ENCODE measurements around the gene PELI2.

DNA sequence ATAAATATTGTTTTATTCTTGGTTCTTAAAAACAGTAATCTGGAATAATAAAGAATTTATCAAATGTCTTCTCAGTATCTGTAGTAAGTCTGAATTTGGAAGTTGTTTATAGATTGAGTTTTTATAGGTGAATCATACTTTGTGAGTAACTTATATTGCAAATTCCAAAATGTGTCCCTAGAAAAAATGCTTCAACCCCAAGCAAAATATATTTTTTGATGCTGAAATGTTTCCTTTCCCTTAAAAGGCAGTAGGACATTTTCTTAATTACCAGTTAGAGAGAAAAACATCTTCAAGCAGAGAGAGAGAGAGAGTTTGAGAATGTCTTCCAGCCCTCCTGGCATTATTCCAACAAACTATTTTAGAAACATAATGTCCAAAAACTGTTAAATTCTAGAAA, 37.9 kb downstream of the PELI2 start:
- TF ChIP-seq POLR2A (IDR thresholded peaks at IDR 0.05) (no peak), POLR2AphosphoS5 (IDR thresholded peaks at IDR 0.05) (no peak)
- TF ChIP-seq, protein P1, sequence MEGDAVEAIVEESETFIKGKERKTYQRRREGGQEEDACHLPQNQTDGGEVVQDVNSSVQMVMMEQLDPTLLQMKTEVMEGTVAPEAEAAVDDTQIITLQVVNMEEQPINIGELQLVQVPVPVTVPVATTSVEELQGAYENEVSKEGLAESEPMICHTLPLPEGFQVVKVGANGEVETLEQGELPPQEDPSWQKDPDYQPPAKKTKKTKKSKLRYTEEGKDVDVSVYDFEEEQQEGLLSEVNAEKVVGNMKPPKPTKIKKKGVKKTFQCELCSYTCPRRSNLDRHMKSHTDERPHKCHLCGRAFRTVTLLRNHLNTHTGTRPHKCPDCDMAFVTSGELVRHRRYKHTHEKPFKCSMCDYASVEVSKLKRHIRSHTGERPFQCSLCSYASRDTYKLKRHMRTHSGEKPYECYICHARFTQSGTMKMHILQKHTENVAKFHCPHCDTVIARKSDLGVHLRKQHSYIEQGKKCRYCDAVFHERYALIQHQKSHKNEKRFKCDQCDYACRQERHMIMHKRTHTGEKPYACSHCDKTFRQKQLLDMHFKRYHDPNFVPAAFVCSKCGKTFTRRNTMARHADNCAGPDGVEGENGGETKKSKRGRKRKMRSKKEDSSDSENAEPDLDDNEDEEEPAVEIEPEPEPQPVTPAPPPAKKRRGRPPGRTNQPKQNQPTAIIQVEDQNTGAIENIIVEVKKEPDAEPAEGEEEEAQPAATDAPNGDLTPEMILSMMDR (IDR thresholded peaks at IDR 0.05) = no peak

All from prostate gland (tissue), 2 donors.